GM21381 (cell line): ENCODE data around the gene BRF1.

Source experiments
- ATAC-seq: cut with Tn5 transposase; IDR thresholded peaks from one replicate; pipeline ENCODE4 v1.9.1; 2021; ENCODE audit warnings: mild to moderate bottlenecking, moderate library complexity; ENCODE audit not compliant: unreplicated experiment

The BRF1 gene

GRCh38 chr14:105244334-105244733, 56.5 kb downstream of the BRF1 start:
- no peak for ATAC-seq

- ATAC-seq, result no peak
Observed at GRCh38 chr14:105241641-105242040, 59.2 kb downstream of the BRF1 start.

- ATAC-seq, result no peak
Observed at GRCh38 chr14:105240811-105241576, 59.8 kb downstream of the BRF1 start.

- no peak for ATAC-seq
Observed at GRCh38 chr14:105229099-105229655, 71.6 kb downstream of the BRF1 start.

GRCh38 chr14:105228562-105228961, 72.2 kb downstream of the BRF1 start:
- ATAC-seq, result no peak

- ATAC-seq, result no peak
Observed at GRCh38 chr14:105227346-105227745, 73.5 kb downstream of the BRF1 start.

GRCh38 chr14:105226198-105226597, 74.6 kb downstream of the BRF1 start:
- ATAC-seq, result no peak

- ATAC-seq, result no peak
Observed at GRCh38 chr14:105224845-105225570, 75.8 kb downstream of the BRF1 start.

- no peak for ATAC-seq
Observed at GRCh38 chr14:105223770-105224544, 76.8 kb downstream of the BRF1 start.

- no peak for ATAC-seq
Observed at GRCh38 chr14:105223260-105223659, 77.5 kb downstream of the BRF1 start.

- ATAC-seq, result no peak
Observed at GRCh38 chr14:105221598-105222178, 79.1 kb downstream of the BRF1 start.

GRCh38 chr14:105220699-105221597, 79.9 kb downstream of the BRF1 start:
- no peak for ATAC-seq

GRCh38 chr14:105219753-105220152, 81.0 kb downstream of the BRF1 start:
- ATAC-seq, result no peak

GRCh38 chr14:105219043-105219612, 81.7 kb downstream of the BRF1 start:
- no peak for ATAC-seq

- no peak for ATAC-seq
Observed at GRCh38 chr14:105218611-105219010, 82.2 kb downstream of the BRF1 start.

GRCh38 chr14:105217774-105218173, 83.0 kb downstream of the BRF1 start:
- no peak for ATAC-seq

GRCh38 chr14:105216490-105217247, 84.1 kb downstream of the BRF1 start:
- ATAC-seq, result no peak

- ATAC-seq, result no peak
Observed at GRCh38 chr14:105215602-105216001, 85.2 kb downstream of the BRF1 start.
